GM04503 (cell line): ENCODE results near the gene PKD2L2.
"Not testable (repeated sequence)": the region's sequence is repeated elsewhere in the genome, so short reads cannot be mapped to it uniquely, and the experiment has no call there.

Source experiments
- DNase-seq: peaks from one replicate; pipeline ENCODE4 v3.0.0-alpha.2; 2012; ENCODE audit warnings: low read depth

Gene PKD2L2

GRCh38 chr5:137888466-137888862, 793 bp upstream of the PKD2L2 start:
- no peak for DNase-seq

DNA sequence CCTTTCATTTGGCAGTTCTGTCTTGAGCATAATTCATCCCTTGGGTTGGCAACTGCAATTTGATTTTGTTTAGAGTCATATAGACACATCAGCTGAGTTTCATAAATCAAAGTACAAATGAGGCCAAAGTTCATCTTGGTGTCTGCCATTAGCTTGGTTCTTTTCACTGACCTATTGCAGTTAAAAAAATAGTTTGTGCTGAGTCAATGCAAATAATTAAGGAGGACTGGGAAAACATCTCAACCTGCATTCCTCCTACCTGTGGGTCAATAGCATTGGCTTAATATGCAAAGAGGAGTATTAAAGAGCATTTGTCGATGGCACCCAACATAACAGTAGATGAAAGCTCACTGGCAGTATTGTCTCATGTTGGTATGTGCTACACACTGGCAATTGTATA, 1.6 kb downstream of the PKD2L2 start:
- no peak for DNase-seq

DNA sequence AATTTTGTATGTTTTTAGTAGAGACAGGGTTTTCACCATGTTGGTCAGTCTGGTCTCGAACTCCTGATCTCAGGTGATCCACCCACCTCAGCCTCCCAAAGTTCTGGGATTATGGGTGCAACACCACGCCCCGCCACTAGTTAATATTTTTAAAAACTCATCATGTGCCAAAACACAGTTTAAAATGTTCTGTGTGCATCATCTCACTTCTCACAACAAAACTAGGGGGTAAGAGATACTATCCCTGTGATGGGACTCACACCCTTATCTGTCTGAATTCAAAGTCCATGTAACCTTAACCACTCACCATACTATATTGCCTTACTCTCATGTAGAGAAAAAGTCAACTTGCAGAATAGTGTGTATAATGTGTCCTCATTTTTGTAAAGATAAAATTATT, 2.6 kb downstream of the PKD2L2 start:
- DNase-seq, result no peak

DNA sequence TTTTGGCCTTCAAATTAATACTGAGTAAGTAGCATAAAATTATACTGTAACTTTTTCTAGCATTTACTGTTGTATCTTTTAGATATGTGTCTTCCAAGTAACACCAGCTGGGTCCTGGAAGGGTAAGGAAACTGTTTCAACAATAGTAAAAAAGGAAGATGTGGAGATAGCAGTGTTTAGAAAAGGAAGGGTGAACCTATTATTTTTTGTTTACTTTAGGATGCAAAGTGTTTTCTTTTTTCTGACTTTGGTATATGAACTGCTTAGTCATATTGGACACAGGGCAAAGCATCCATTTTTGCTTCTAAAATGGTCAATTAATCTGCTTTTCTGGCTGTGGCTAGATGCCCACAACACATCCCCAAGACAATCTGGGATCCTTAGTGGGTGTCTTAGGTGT, 5.3 kb downstream of the PKD2L2 start:
- no peak for DNase-seq

GRCh38 chr5:137896560-137896959, 7.3 kb downstream of the PKD2L2 start:
- no peak for DNase-seq

GRCh38 chr5:137899493-137899892, 10.2 kb downstream of the PKD2L2 start:
- DNase-seq, result no peak

DNA sequence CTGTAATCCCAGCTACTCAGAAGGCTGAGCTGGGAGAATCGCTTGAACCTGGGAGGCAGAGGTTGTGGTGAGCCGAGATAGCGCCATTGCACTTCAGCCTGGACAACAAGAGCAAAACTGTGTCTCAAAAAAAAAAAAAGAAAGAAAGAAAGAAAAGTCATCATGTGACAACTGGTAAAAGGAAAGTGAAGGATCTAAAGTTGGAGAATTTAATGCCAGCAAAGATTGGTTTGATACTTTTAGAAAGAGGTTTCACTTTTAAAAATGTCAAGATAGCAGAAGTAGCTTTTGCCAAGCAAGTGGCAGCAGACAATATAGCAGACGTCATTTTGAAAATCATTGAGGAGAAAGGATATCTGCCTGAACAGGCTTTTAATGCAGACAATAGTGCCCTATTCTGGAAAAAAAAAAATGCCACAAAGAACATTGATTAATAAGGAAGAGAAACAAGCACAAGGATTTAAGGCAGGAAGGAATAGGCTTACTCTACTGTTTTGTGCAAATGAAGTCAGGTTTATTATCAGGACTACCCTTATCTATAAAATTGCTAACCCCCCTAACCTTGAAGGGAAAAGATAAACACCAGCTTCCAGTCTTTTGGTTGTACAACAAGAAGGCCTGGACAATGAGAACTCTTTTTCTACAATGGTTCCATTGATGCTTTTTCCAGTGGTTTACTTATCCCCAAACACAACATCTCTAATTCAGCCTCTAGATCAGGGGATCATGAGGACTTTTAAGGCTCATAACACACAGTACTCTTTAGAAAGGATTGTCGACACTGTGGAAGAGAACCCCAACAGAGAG, 12.0 kb downstream of the PKD2L2 start:
- no peak for DNase-seq

- no peak for DNase-seq
These were observed 13.3 kb downstream of the PKD2L2 start for GRCh38 chr5:137902408-137903133.

- no peak for DNase-seq
These were observed 25.5 kb downstream of the PKD2L2 start for GRCh38 chr5:137914758-137915157.

DNA sequence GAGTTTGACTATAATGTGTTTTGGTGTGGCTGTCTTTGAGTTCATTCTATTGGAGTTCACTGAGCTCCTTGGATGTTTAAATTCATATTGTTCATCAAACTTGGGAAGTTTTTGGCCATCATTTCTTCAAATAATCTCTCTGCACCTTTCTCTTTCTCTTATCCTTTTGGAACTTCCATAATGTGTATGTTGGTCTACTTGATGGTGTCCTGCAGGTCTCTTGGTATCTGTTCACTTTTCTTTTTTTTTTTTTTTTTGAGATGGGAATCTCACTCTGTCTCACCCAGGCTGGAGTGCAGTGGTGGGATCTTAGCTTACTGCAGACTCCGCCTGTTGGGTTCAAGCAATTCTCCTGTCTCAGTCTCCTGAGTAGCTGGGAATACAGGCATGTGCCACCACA, 27.7 kb downstream of the PKD2L2 start:
- no peak for DNase-seq

DNA sequence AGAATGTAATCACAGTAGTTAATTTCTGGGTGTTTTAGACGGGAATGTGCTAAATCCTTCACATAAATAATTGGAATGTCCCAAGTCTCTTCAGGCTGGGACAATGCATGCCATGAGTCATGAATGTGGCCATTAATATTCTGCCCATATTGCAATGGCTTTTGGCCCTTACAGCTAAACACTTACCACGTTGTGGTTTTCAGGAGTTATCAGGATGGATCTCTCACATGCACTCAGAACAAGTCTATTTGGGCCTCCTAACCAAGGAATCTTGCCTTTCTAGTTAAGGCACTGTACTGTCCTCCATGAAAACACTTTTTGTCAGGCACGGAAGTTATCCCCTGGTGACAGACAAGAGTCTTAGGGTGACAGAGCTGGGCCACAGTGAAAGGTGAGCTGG, 32.7 kb downstream of the PKD2L2 start:
- peak; percentile 40 for DNase-seq

- DNase-seq, result no peak
These were observed 34.6 kb downstream of the PKD2L2 start for GRCh38 chr5:137923856-137924255.

DNA sequence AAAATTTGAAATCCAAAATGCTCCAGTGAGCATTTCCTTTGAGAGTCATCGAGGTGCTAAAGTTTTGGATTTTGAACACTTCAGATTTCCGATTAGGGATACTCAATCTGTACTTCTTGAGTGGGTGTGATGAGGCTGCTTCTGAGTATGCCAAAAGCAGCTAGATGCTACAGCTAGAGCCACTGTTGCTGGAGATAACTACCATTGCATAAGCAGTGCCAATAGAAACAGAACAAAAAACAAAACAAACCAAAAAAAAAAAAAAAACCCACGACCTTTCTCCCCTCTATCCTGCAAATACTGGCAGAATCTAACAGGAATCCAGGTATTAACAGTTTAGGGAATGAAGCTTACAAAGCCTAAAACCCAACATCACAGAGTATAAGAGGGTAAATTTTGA, 43.5 kb downstream of the PKD2L2 start:
- DNase-seq, result no peak

GRCh38 chr5:137933491-137933911, 44.2 kb downstream of the PKD2L2 start:
- no peak for DNase-seq

- no peak for DNase-seq
These were observed 45.9 kb downstream of the PKD2L2 start for GRCh38 chr5:137935190-137935589.

DNA sequence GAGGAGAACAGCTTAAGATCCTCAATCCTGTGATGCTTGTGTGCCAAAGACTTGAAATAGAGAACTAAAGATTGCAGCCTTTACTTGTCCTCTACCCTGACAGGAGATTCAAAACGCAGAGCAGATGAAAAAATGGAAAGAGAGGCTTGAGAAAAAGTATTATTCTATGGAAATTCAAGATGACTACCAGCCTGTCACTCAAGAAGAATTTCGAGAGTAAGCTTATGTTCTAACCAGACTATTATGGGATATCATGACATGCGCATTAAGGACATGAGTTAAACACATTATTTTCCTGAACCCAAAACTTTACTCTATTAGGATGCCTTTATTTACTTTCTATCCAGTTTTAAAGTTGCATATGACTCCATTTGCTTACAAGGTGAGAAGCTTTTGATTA, 46.4 kb downstream of the PKD2L2 start:
- DNase-seq, result no peak

GRCh38 chr5:137937994-137938750, 48.9 kb downstream of the PKD2L2 start:
- DNase-seq, result no peak

DNA sequence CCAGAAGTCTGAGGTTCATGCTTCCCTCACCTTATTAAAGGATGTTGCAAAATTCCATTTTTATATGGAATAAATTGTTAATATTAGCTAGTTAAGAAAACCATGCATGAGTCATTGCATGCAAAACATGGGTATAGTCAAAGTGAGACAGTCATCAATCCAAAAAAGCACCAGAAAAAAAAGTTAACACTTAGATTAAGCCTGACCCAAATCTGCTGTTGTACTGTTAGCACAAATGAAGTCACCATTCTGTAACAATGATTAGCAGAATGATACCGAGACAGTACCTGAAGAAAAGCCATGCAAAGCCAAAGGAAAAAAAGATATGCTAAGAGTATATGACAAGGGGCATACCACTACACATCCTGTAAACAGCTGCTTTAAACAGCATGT, 49.5 kb downstream of the PKD2L2 start:
- DNase-seq, result no peak

GRCh38 chr5:137939331-137939730, 50.1 kb downstream of the PKD2L2 start:
- DNase-seq, result no peak

DNA sequence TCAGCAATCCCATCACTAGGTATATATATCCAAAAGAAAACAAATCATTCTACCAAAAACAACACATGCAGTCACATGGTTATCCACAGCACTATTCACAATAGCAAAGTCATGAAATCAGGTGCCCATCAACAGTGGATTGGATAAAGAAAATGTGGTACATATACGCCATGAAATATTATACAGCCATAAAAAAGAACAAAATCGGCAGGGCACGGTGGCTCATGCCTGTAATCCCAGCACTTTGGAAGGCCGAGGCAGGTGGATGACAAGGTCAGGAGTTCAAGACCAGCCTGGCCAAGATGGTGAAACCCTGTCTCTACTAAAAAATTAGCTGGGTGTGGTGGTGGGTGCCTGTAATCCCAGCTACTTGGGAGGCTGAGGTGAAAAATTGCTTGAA, 55.0 kb downstream of the PKD2L2 start:
- DNase-seq, result not testable (repeated sequence)

GRCh38 chr5:137945825-137946224, 56.6 kb downstream of the PKD2L2 start:
- DNase-seq, result no peak

- peak; percentile 69 for DNase-seq
These were observed 65.0 kb downstream of the PKD2L2 start for GRCh38 chr5:137954131-137954879.
